DOHH2 (cell line): Measurements from ENCODE around the gene PRMT7.

Source experiments
- H3F3A ChIP-seq: fragments of 200-600 bp; sonication (generic), shearing (Covaris generic); 2 replicates; pipeline ENCODE4 v1.6.0; 2016; ENCODE audit warnings: antibody characterized with exemption, mild to moderate bottlenecking; ENCODE audit not compliant: control insufficient read depth, insufficient read depth
- H3K27ac ChIP-seq: fragments of 200-600 bp; sonication (generic); 2 replicates; pipeline ENCODE4 v1.5.1; 2014; ENCODE audit warnings: low read depth, mild to moderate bottlenecking, low read length, moderate library complexity
- H3K27me3 ChIP-seq: fragments of 200-600 bp; sonication (generic); 2 replicates; pipeline ENCODE4 v1.6.1; 2014; ENCODE audit warnings: mild to moderate bottlenecking, low read length, mixed read lengths; ENCODE audit not compliant: control insufficient read depth
- H3K36me3 ChIP-seq: fragments of 200-600 bp; sonication (generic); 2 replicates; pipeline ENCODE4 v1.6.1; 2014; ENCODE audit warnings: mild to moderate bottlenecking, low read length, moderate library complexity, mixed read lengths; ENCODE audit not compliant: control insufficient read depth
- H3K4me1 ChIP-seq: fragments of 200-600 bp; sonication (generic); 2 replicates; pipeline ENCODE4 v1.6.1; 2014; ENCODE audit warnings: mild to moderate bottlenecking, low read length, mixed read lengths; ENCODE audit not compliant: control insufficient read depth
- H3K4me2 ChIP-seq: fragments of 200-600 bp; sonication (generic); 2 replicates; pipeline ENCODE4 v1.6.0; 2014; ENCODE audit warnings: mild to moderate bottlenecking, low read length, moderate library complexity
- H3K4me3 ChIP-seq: fragments of 200-600 bp; sonication (generic); 2 replicates; pipeline ENCODE4 v1.5.1; 2014; ENCODE audit warnings: mild to moderate bottlenecking, low read length, mixed read lengths
- H3K79me2 ChIP-seq: fragments of 200-600 bp; sonication (generic); 2 replicates; pipeline ENCODE4 v1.6.1; 2014; ENCODE audit warnings: mild to moderate bottlenecking, low read length, mixed read lengths; ENCODE audit not compliant: control insufficient read depth
- H3K9me2 ChIP-seq: fragments of 200-600 bp; sonication (generic); replicated peaks from 2 replicates; pipeline ENCODE4 v1.6.1; 2014; ENCODE audit warnings: mild to moderate bottlenecking, low read length, mixed read lengths; ENCODE audit not compliant: control insufficient read depth
- H3K9me3 ChIP-seq: fragments of 200-600 bp; sonication (generic); 2 replicates; pipeline ENCODE4 v1.6.1; 2014; ENCODE audit warnings: antibody characterized with exemption, low read length, mixed read lengths; ENCODE audit not compliant: control insufficient read depth, insufficient read depth
- H4K20me1 ChIP-seq: fragments of 200-600 bp; sonication (generic); 2 replicates; pipeline ENCODE4 v1.6.0; 2014; ENCODE audit warnings: low read depth, mild to moderate bottlenecking, antibody characterized with exemption, low read length, moderate library complexity; ENCODE audit not compliant: control insufficient read depth, insufficient read depth
- EZH2phosphoT487 ChIP-seq: fragments of 200-600 bp; sonication (generic); IDR thresholded peaks from 2 replicates; pipeline ENCODE4 v1.6.1; 2017; ENCODE audit warnings: borderline replicate concordance, mild to moderate bottlenecking, antibody characterized with exemption, low read length, moderate library complexity, mixed read lengths
- TF ChIP-seq, protein P1 (sequence below): fragments of 200-600 bp; sonication (generic); IDR thresholded peaks from one replicate; pipeline ENCODE4 v1.5.1; 2014; ENCODE audit warnings: antibody characterized with exemption, mild to moderate bottlenecking, low read depth, low read length; ENCODE audit not compliant: poor library complexity, severe bottlenecking

Gene PRMT7

DNA sequence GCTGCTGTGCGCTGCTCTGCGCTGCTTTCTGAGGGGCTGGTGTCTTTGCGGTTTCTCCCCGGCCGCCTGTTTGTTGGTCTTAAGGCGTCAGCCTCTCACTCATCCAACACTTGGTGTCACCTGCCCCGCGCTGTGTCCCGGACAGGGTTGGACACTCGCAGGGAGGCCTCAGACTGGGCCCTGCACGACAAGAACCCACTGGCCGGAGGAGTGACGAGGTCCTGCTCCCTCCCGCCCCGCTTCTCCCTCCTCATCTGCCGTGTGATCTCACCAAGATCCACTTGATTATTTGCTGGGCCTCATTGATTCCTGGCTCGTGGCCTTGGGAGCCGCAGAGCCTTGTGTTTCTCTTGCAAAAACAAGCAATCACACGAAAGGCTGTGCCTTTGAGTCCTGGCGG is 56.6 kb downstream of the PRMT7 start:
- Histone ChIP-seq H4K20me1 (no peaks in the 10 kb centered on the region; the same call in 1 of the 2 replicates), H3K4me1 (peaks cover 20% of the 10 kb centered on the region), H3F3A (no peaks in the 10 kb centered on the region), H3K79me2 (no peaks in the 10 kb centered on the region), H3K4me2 (no peak overlapping the region), H3K27me3 (peaks cover 20% of the 10 kb centered on the region), H3K9me3 (no peaks in the 10 kb centered on the region), H3K9me2 (no peaks in the 10 kb centered on the region), H3K36me3 (no peaks in the 10 kb centered on the region), H3K4me3 (no peak overlapping the region), H3K27ac (no peak overlapping the region)
- no peak for TF ChIP-seq EZH2phosphoT487
- TF ChIP-seq, protein P1, sequence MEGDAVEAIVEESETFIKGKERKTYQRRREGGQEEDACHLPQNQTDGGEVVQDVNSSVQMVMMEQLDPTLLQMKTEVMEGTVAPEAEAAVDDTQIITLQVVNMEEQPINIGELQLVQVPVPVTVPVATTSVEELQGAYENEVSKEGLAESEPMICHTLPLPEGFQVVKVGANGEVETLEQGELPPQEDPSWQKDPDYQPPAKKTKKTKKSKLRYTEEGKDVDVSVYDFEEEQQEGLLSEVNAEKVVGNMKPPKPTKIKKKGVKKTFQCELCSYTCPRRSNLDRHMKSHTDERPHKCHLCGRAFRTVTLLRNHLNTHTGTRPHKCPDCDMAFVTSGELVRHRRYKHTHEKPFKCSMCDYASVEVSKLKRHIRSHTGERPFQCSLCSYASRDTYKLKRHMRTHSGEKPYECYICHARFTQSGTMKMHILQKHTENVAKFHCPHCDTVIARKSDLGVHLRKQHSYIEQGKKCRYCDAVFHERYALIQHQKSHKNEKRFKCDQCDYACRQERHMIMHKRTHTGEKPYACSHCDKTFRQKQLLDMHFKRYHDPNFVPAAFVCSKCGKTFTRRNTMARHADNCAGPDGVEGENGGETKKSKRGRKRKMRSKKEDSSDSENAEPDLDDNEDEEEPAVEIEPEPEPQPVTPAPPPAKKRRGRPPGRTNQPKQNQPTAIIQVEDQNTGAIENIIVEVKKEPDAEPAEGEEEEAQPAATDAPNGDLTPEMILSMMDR = no peak

DNA sequence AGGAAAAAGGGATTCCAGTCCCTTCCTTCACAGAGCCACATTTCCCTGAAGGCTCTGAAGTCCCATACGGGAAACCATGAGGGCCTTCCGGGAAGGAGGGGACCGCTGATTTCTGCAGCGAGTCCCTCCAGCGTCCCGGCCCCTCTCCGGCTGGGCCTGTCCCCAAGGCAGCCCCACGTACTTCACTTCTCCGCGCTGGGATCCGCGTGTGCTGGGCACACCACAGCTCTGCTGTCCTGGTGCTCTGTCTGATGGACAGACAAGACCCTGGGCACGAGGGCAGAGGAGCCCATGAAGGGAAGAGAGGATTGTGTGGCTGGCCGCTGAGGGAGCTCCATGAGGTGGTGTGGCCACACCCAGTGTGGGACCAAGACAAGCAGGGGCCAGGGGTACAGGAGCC is 57.1 kb downstream of the PRMT7 start:
- H4K20me1 ChIP-seq = no peaks in the 10 kb centered on the region; the same call in 1 of the 2 replicates
- H3K79me2 ChIP-seq = no peaks in the 10 kb centered on the region
- no peaks in the 10 kb centered on the region for H3K9me3 ChIP-seq
- no peak overlapping the region for H3K4me2 ChIP-seq
- H3K4me1 ChIP-seq = peaks cover 20% of the 10 kb centered on the region
- H3K4me3 ChIP-seq = no peak overlapping the region
- no peaks in the 10 kb centered on the region for H3K9me2 ChIP-seq
- peaks cover 20% of the 10 kb centered on the region for H3K27me3 ChIP-seq
- TF ChIP-seq, protein P1 = no peak
- no peak for TF ChIP-seq EZH2phosphoT487
- H3F3A ChIP-seq = no peaks in the 10 kb centered on the region
- H3K27ac ChIP-seq = no peak overlapping the region
- no peaks in the 10 kb centered on the region for H3K36me3 ChIP-seq

DNA sequence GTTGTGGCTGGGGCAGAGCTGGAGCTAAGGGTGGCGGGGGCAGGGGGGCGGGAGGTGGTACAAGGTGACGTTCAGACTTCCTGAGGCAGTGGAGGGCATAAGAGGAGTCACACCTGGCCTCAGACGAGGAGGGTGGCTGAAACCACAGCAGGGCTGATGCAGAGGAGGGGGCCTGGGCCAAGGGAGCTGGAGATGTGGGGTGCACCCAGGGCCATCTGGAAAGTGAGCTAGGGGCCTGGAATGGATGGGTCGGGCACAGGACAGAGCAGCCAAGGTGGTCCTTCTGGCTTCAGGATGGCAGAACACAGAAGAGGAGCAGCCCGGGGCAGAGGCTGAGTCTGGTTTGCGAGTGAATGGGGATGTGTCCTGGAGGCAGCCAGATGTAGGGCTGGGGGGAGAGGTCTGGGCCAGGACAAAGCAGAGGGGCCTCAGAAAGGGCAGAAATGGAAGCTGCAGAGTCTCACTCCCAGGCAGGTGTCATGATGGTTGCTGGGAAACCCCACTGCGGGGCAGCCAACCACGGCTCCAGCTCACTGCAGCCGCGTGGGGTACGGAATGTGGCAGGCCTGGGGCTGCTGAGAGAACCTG is 57.6 kb downstream of the PRMT7 start:
- peaks cover 20% of the 10 kb centered on the region for H3K27me3 ChIP-seq
- peaks cover 20% of the 10 kb centered on the region for H3K4me1 ChIP-seq
- peak overlapping the region; percentile 49 for H3K4me2 ChIP-seq

More for the DNA sequence above, 57.6 kb downstream of the PRMT7 start:
- H3K9me3 ChIP-seq = no peaks in the 10 kb centered on the region
- H3K27ac ChIP-seq = no peak overlapping the region
- H3F3A ChIP-seq = no peaks in the 10 kb centered on the region
- H3K4me3 ChIP-seq = no peak overlapping the region
- H3K36me3 ChIP-seq = no peaks in the 10 kb centered on the region
- no peaks in the 10 kb centered on the region for H3K9me2 ChIP-seq
- no peaks in the 10 kb centered on the region for H3K79me2 ChIP-seq
- TF ChIP-seq, protein P1 = no peak
- no peak for TF ChIP-seq EZH2phosphoT487
- no peaks in the 10 kb centered on the region; the same call in 1 of the 2 replicates for H4K20me1 ChIP-seq
